SK-N-SH treated with all-trans-retinoic acid at 6 μM for 48 hours (cell line): ENCODE data around the gene AOPEP.

Experiments used
- ATAC-seq: fragments of 200-7000 bp; cut with Tn5 transposase; 3 replicates; pipeline ENCODE4 v1.9.1; 2020; ENCODE audit warnings: mild to moderate bottlenecking, moderate library complexity
- ARNTL ChIP-seq: fragments of 450-650 bp; formaldehyde crosslinking; IDR thresholded peaks from 2 replicates; pipeline ENCODE4 v1.5.0; 2020; ENCODE audit warnings: low read depth, mild to moderate bottlenecking, moderate library complexity, borderline replicate concordance
- ESRRG ChIP-seq: fragments of 250-450 bp; sonication (Bioruptor Pico); IDR thresholded peaks from 2 replicates; pipeline ENCODE4 v1.6.1; 2021; ENCODE audit warnings: mild to moderate bottlenecking
- GLIS3 ChIP-seq: fragments of 250-450 bp; sonication (Bioruptor Pico); IDR thresholded peaks from 2 replicates; pipeline ENCODE4 v1.5.0; 2020; ENCODE audit warnings: mild to moderate bottlenecking, moderate library complexity
- ISL1 ChIP-seq: fragments of 250-450 bp; sonication (Bioruptor Pico); IDR thresholded peaks from 2 replicates; pipeline ENCODE4 v2.1.2; 2022; ENCODE audit warnings: mild to moderate bottlenecking, moderate library complexity
- OSR1 ChIP-seq: fragments of 250-450 bp; sonication (Bioruptor Pico); IDR thresholded peaks from 2 replicates; pipeline ENCODE4 v1.8.0; 2022; ENCODE audit warnings: moderate library complexity, mild to moderate bottlenecking, inconsistent platforms
- PPARA ChIP-seq: fragments of 250-450 bp; sonication (Bioruptor Pico); IDR thresholded peaks from 2 replicates; pipeline ENCODE4 v1.5.0; 2020; ENCODE audit warnings: mild to moderate bottlenecking, borderline replicate concordance
- RARB ChIP-seq: fragments of 250-450 bp; sonication (Bioruptor Pico); IDR thresholded peaks from 2 replicates; pipeline ENCODE4 v1.8.0; 2021; ENCODE audit warnings: mild to moderate bottlenecking, moderate library complexity
- SNAI2 ChIP-seq: fragments of 250-450 bp; sonication (Bioruptor Pico); IDR thresholded peaks from 2 replicates; pipeline ENCODE4 v1.5.0; 2020; ENCODE audit warnings: mild to moderate bottlenecking, moderate library complexity
- TCF4 ChIP-seq: fragments of 250-450 bp; sonication (Bioruptor Pico); IDR thresholded peaks from 2 replicates; pipeline ENCODE4 v1.8.0; 2021; ENCODE audit warnings: mild to moderate bottlenecking, moderate library complexity, borderline replicate concordance
- TOX ChIP-seq: fragments of 250-450 bp; sonication (Bioruptor Pico); IDR thresholded peaks from 2 replicates; pipeline ENCODE4 v1.8.0; 2021; ENCODE audit warnings: mild to moderate bottlenecking, moderate library complexity, borderline replicate concordance
- TSHZ2 ChIP-seq: fragments of 250-450 bp; sonication (Bioruptor Pico); IDR thresholded peaks from 2 replicates; pipeline ENCODE4 v1.5.0; 2020; ENCODE audit warnings: mild to moderate bottlenecking, moderate library complexity
- ZC3H10 ChIP-seq: fragments of 250-450 bp; sonication (Bioruptor Pico); IDR thresholded peaks from 2 replicates; pipeline ENCODE4 v1.5.1; 2021; ENCODE audit warnings: mild to moderate bottlenecking, moderate library complexity
- ZFP3 ChIP-seq: fragments of 250-450 bp; sonication (Bioruptor Pico); IDR thresholded peaks from 2 replicates; pipeline ENCODE4 v1.5.0; 2020; ENCODE audit warnings: mild to moderate bottlenecking, moderate library complexity
- ZFP30 ChIP-seq: fragments of 450-650 bp; formaldehyde crosslinking; IDR thresholded peaks from 2 replicates; pipeline ENCODE4 v1.5.0; 2022; ENCODE audit warnings: mild to moderate bottlenecking, moderate library complexity
- ZNF565 ChIP-seq: fragments of 450-650 bp; formaldehyde crosslinking; conservative IDR thresholded peaks from 2 replicates; pipeline ENCODE4 v1.5.0; 2020; ENCODE audit warnings: low read depth, mild to moderate bottlenecking, moderate library complexity
- ZNF70 ChIP-seq: fragments of 450-650 bp; formaldehyde crosslinking; IDR thresholded peaks from 2 replicates; pipeline ENCODE4 v1.5.0; 2020; ENCODE audit warnings: mild to moderate bottlenecking, moderate library complexity
- ZNF8 ChIP-seq: fragments of 450-650 bp; formaldehyde crosslinking; IDR thresholded peaks from 2 replicates; pipeline ENCODE4 v1.5.0; 2020; ENCODE audit warnings: mild to moderate bottlenecking, moderate library complexity
- TF ChIP-seq, protein P1 (sequence below): fragments of 250-450 bp; sonication (Bioruptor Pico); IDR thresholded peaks from 2 replicates; pipeline ENCODE4 v1.8.0; 2021; ENCODE audit warnings: low read depth, mild to moderate bottlenecking, moderate library complexity, borderline replicate concordance

Gene AOPEP

GRCh38 chr9:94773655-94774054 is 47.2 kb downstream of the AOPEP start:
- ATAC-seq: no peak

DNA sequence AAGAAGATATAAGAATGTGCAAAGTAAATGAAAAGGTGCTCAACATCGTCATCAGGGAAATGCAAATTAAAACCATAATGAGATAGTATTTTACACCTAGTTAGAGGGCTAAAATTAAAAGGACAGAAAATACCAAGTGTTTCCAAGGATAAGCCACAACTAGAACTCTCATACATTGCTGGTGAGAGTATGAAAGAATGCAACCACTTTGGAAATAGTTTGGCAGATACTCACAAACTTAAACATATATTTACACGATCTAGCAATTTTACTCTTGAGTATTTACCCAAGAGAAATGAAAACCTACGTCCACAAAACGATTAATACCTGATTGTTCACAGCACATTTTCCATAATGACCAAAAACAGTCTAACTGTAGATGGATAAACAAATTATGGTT is 51.5 kb downstream of the AOPEP start:
- ATAC-seq: no peak
- TF ChIP-seq ISL1 (CRISPR knock-in tag) (no peak), ESRRG (no peak), OSR1 (no peak), TOX (CRISPR knock-in tag) (no peak)
- TF ChIP-seq, protein P1, sequence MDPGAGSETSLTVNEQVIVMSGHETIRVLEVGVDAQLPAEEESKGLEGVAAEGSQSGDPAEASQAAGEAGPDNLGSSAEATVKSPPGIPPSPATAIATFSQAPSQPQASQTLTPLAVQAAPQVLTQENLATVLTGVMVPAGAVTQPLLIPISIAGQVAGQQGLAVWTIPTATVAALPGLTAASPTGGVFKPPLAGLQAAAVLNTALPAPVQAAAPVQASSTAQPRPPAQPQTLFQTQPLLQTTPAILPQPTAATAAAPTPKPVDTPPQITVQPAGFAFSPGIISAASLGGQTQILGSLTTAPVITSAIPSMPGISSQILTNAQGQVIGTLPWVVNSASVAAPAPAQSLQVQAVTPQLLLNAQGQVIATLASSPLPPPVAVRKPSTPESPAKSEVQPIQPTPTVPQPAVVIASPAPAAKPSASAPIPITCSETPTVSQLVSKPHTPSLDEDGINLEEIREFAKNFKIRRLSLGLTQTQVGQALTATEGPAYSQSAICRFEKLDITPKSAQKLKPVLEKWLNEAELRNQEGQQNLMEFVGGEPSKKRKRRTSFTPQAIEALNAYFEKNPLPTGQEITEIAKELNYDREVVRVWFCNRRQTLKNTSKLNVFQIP (CRISPR knock-in tag): no peak

More at GRCh38 chr9:94773655-94774054, 47.2 kb downstream of the AOPEP start:
- no peak for TF ChIP-seq GLIS3 (CRISPR knock-in tag)
- no peak for TF ChIP-seq ZNF70 (CRISPR knock-in tag)
- TF ChIP-seq TCF4 (CRISPR knock-in tag): no peak
- TF ChIP-seq, protein P1 (CRISPR knock-in tag): no peak
- TF ChIP-seq ESRRG: no peak
- no peak for TF ChIP-seq ZFP3 (CRISPR knock-in tag)
- no peak for TF ChIP-seq ZFP30 (CRISPR knock-in tag)
- no peak for TF ChIP-seq ARNTL (CRISPR knock-in tag)
- TF ChIP-seq TOX (CRISPR knock-in tag): no peak

DNA sequence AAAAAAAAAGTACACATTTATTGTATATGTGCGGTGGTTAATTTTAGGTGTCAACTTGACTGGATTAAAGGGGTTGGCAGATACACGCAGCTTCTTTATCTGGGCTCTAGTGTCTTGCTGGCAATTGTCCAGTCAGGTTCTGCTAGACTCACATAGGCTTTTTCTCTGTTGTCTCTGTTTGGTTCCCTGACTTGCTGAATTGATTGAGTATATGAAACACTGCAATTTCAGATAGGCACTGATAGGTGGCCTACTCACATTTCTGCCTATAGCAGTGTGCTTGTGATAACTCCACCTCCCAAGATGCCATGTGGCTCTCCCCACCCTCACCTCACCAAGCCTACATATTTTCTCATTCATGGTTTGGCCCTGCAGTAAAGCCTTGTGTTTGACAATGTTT is 52.5 kb downstream of the AOPEP start:
- no peak for ATAC-seq
- TF ChIP-seq PPARA (CRISPR knock-in tag): no peak
- no peak for TF ChIP-seq SNAI2 (CRISPR knock-in tag)
- no peak for TF ChIP-seq GLIS3 (CRISPR knock-in tag)
- TF ChIP-seq ZFP3 (CRISPR knock-in tag): no peak
- TF ChIP-seq ZNF565 (CRISPR knock-in tag): no peak

- no peak for ATAC-seq
- TF ChIP-seq, protein P1 (CRISPR knock-in tag): no peak
- no peak for TF ChIP-seq ESRRG
- TF ChIP-seq TCF4 (CRISPR knock-in tag): no peak
- no peak for TF ChIP-seq RARB (CRISPR knock-in tag)
- no peak for TF ChIP-seq ZNF8 (CRISPR knock-in tag)
- TF ChIP-seq ARNTL (CRISPR knock-in tag): no peak
- no peak for TF ChIP-seq ZC3H10 (CRISPR knock-in tag)
These were observed 53.3 kb downstream of the AOPEP start for GRCh38 chr9:94779693-94780290.

GRCh38 chr9:94780516-94780950 is 54.0 kb downstream of the AOPEP start:
- TF ChIP-seq ZC3H10 (CRISPR knock-in tag): no peak
- TF ChIP-seq TSHZ2 (CRISPR knock-in tag): 0 out of 2 replicates have a peak, but pooled peaks have one; percentile 45
- TF ChIP-seq TCF4 (CRISPR knock-in tag): peak; percentile 36; the same call in 1 of the 2 replicates
- 0 out of 2 replicates have a peak, but pooled peaks have one; percentile 25 for TF ChIP-seq ZFP3 (CRISPR knock-in tag)
- TF ChIP-seq GLIS3 (CRISPR knock-in tag): no peak

More at GRCh38 chr9:94780516-94780950, 54.0 kb downstream of the AOPEP start:
- ATAC-seq: no peak
